CD4-positive, alpha-beta T cell (primary cell): ENCODE measurements around the gene SNRPD3. TPM values are rescaled to one million over a fixed set of nuclear protein-coding genes. Genes with fewer than 3 reads are reported as not detected.
"Not testable (repeated sequence)": the region's sequence is repeated elsewhere in the genome, so short reads cannot be mapped to it uniquely, and the experiment has no call there.

Experiments
- ATAC-seq: fragments of 200-7000 bp; cut with Tn5 transposase; one replicate; pipeline ENCODE4 v1.10.0; 2022; ENCODE audit warnings: mild to moderate bottlenecking; ENCODE audit not compliant: poor library complexity
- CTCF ChIA-PET: fragments of 350-600 bp; sonication (Branson Sonifier 250); formaldehyde crosslinking; loops from one replicate; lab custom pipeline; 2021; ENCODE audit warnings: antibody characterized with exemption, inconsistent platforms; lab: Charles Lee
- POLR2A ChIA-PET: fragments of 350-600 bp; sonication (Branson Sonifier 250); formaldehyde crosslinking; loops from one replicate; lab custom pipeline; 2021; ENCODE audit warnings: antibody characterized with exemption, inconsistent platforms; lab: Charles Lee
- DNase-seq, 14 experiments: peaks; one replicate each; pipeline ENCODE4 v3.0.0-alpha.2; 2013 to 2020; ENCODE audit warnings: mixed read lengths in 2 of 14
- H3K27ac ChIP-seq, 2 donors: one replicate each; pipeline versions ENCODE4 v1.5.1 to v1.7.0; 2013; ENCODE audit warnings: low read length in 2 of 2, low read depth in 1 of 2, mild to moderate bottlenecking in 1 of 2
- H3K27me3 ChIP-seq, 2 experiments: 1 replicate in 1 of 2; 2 replicates in 1 of 2; pipeline versions ENCODE4 v1.6.1 to v1.7.0; 2013; ENCODE audit warnings: low read length in 2 of 2, control low read depth in 1 of 2, mild to moderate bottlenecking in 1 of 2, moderate library complexity in 1 of 2; ENCODE audit not compliant: insufficient read depth in 2 of 2, control insufficient read depth in 1 of 2
- H3K36me3 ChIP-seq: one replicate; pipeline ENCODE4 v1.6.1; 2013; ENCODE audit warnings: low read length, control low read depth; ENCODE audit not compliant: insufficient read depth
- H3K4me1 ChIP-seq: one replicate; pipeline ENCODE4 v1.6.1; 2013; ENCODE audit warnings: low read length, control low read depth; ENCODE audit not compliant: insufficient read depth
- H3K4me3 ChIP-seq: one replicate; pipeline ENCODE4 v1.5.1; 2013; ENCODE audit warnings: mild to moderate bottlenecking, low read length, moderate library complexity
- H3K9me3 ChIP-seq, 2 experiments: 1 replicate in 1 of 2; 2 replicates in 1 of 2; pipeline versions ENCODE4 v1.6.1 to v1.7.0; 2013; ENCODE audit warnings: low read length in 2 of 2, mild to moderate bottlenecking in 2 of 2, control low read depth in 1 of 2, moderate library complexity in 1 of 2; ENCODE audit not compliant: control insufficient read depth in 1 of 2, insufficient read depth in 1 of 2
- H3K27ac Mint-ChIP-seq: one replicate; pipeline ENCODE4 v1.8.0; 2020; ENCODE audit warnings: mixed read lengths
- H3K27me3 Mint-ChIP-seq: one replicate; pipeline ENCODE4 v1.8.0; 2021; ENCODE audit warnings: mixed read lengths
- H3K36me3 Mint-ChIP-seq: one replicate; pipeline ENCODE4 v1.8.0; 2021; ENCODE audit warnings: low read depth, mixed read lengths
- H3K4me1 Mint-ChIP-seq: one replicate; pipeline ENCODE4 v1.8.0; 2021; ENCODE audit warnings: low read depth, mixed read lengths
- H3K4me3 Mint-ChIP-seq: one replicate; pipeline ENCODE4 v1.8.0; 2020; ENCODE audit warnings: mild to moderate bottlenecking, mixed read lengths
- H3K9me3 Mint-ChIP-seq: one replicate; pipeline ENCODE4 v1.8.0; 2020; ENCODE audit warnings: mixed read lengths
- intact Hi-C, 2 experiments: fragments of 100-400 bp; cut with DNase I in 1 of 2; cut with micrococcal nuclease in 1 of 2; formaldehyde crosslinking; loops; one replicate each; pipeline versions ENCODE4 v1.15.1 to v1.9.0; 2023 to 2025; cut with DNase I, micrococcal nuclease
- total RNA-seq, 174 experiments: library from RNA in 2 of 174; stranded (reverse) in 2 of 174; gene quantifications; one replicate each; pipeline ENCODE4 v1.2.3 and lab custom pipeline; 2021 to 2026

The SNRPD3 gene
- total RNA-seq, 2 experiments from 2014 or later: 31.0 to 31.5 TPM

- not testable (repeated sequence) for H3K4me3 Mint-ChIP-seq
Observed at GRCh38 chr22:24622596-24622995, 66.8 kb downstream of the SNRPD3 start.

More at GRCh38 chr22:24622596-24622995, 66.8 kb downstream of the SNRPD3 start:
- H3K4me1 Mint-ChIP-seq, H3K27me3 ChIP-seq, H3K27ac Mint-ChIP-seq, H3K36me3 ChIP-seq, CTCF ChIA-PET, H3K27me3 Mint-ChIP-seq, H3K27ac ChIP-seq, H3K9me3 ChIP-seq, H3K36me3 Mint-ChIP-seq, intact Hi-C loops, H3K4me3 ChIP-seq, ATAC-seq, POLR2A ChIA-PET, H3K9me3 Mint-ChIP-seq, H3K4me1 ChIP-seq: not testable (repeated sequence)
- DNase-seq: peak in 4 of 14 experiments; percentile 14 to 39 (median 24)

Other genes starting within 250 kb of the SNRPD3 start
- 10 to 100 TPM; 15.5 to 16.4 TPM for gene ADORA2A, start 128.4 kb upstream of the SNRPD3 start, total RNA-seq
- 1 to 10 TPM; 2.7 to 3.7 TPM for gene UPB1, start 60.7 kb upstream of the SNRPD3 start, total RNA-seq
- 10 to 100 TPM; 60.9 to 68.3 TPM for gene GUCD1, start 861 bp upstream of the SNRPD3 start, total RNA-seq
- not detected for gene LRRC75B, start 37.1 kb downstream of the SNRPD3 start, total RNA-seq
- 10 to 100 TPM; 19.7 to 20.1 TPM for gene GGT1, start 47.2 kb downstream of the SNRPD3 start, total RNA-seq
- gene PIWIL3, start 218.7 kb downstream of the SNRPD3 start, total RNA-seq: not detected